DMS79 treated with DMSO at 0.1 percent for 48 hours (cell line): Measurements from ENCODE around the gene KHDC1.
"Not testable (repeated sequence)": the region's sequence is repeated elsewhere in the genome, so short reads cannot be mapped to it uniquely, and the experiment has no call there.

Experiments
- DNase-seq: peaks from one replicate; lab custom pipeline; 2025; lab: John Stamatoyannopoulos, UW

The KHDC1 gene

DNA sequence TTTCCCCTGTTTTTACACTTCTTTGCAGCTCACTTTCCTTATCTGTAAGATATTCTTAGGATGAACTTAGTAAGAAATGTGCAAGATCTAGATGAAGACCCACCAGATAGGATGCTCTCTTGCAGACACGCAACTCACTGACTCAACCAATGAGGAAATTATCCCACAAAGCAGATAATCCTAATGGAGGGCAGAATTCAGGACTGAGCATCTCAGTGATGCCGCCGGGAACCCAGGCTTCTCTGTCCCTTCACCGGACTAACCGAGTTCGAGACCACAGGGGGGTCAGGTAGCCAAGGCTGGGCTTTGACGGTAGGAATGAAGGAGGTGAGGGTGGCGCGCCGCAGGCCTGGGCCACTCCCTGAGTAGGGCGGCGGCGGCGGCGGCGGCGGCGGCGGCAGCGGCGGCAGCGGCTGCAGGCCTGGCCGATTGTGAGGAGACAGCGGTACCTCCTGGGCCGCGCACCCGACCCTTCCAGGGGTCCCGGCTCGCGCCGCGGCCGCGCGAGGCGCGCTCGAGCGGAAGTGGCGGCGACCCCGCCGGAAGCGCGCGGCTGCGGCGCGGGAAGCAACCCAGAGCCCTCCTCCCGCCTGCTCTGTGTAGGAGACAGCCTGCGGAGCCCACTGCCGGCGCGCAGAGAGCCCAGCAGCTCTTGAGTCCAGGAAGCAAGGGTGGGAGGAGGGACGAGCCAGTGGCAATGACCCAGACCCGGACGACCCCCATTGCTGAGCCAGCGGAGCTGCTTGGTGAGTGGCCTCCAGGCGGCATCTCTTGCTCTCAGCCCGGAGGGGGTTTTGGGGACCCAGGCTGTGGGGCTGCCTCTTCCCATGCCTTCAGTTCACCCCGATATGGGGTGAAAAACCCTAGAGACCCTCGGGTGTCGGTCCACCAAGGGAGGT is at the start of gene KHDC1:
Gene KHDC1 (minus strand): TSS at position 526 of the 899 bp plus-strand sequence. CDS start 20,679 bp downstream, outside the sequence.
- peak; percentile 48 for DNase-seq

DNA sequence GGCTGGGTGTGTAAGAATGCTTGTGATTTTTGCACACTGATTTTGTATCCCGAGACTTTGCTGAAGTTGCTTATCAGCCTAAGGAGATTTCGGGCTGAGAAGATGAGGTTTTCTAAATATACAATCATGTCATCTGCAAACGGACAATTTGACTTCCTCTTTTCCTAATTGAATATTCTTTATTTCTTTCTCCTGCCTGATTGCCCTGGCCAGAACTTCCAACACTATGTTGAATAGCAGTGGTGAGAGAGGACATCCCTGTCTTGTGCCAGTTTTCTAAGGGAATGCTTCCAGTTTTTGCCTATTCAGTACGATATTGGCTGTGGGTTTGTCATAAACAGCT is 47.5 kb upstream of the KHDC1 start:
- DNase-seq, result not testable (repeated sequence)

GRCh38 chr6:73309785-73310502 is 46.9 kb upstream of the KHDC1 start:
- DNase-seq, result peak; percentile 71

DNA sequence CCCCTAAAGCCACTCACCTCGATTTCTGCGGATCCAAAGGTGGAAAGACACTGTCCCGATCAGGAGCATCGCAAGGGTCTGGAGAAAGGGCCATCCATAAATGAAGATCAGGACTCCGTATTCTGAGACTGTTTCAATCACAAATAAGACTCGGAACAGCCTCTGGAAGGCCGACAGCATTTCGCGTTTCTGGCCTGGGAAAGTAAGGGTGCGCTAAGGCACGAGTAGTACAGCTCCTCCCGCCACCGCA is 46.5 kb upstream of the KHDC1 start:
- no peak for DNase-seq

- peak; percentile 76 for DNase-seq
Observed at GRCh38 chr6:73308712-73309534, 45.9 kb upstream of the KHDC1 start.

DNA sequence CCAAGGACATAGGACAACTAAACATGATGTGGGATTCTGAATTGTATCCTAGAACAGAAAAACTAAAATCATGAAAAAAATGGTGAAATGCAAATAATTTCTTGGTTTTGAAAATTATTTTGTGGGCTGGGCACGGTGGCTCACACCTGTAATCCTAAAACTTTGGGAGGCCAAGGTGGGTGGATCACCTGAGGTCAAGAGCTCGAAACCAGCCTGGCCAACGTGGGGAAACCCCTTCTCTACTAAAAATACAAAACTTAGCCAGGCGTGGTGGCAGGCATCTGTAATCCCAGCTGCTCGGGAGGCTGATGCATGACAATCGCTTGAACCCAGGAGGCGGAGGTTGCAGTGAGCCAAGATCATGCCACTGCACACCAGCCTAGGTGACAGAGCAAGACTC is 40.8 kb upstream of the KHDC1 start:
- DNase-seq, result not testable (repeated sequence)

GRCh38 chr6:73302339-73302738 is 39.3 kb upstream of the KHDC1 start:
- no peak for DNase-seq

GRCh38 chr6:73299151-73299971 is 36.4 kb upstream of the KHDC1 start:
- no peak for DNase-seq

GRCh38 chr6:73293331-73293730 is 30.3 kb upstream of the KHDC1 start:
- no peak for DNase-seq

DNA sequence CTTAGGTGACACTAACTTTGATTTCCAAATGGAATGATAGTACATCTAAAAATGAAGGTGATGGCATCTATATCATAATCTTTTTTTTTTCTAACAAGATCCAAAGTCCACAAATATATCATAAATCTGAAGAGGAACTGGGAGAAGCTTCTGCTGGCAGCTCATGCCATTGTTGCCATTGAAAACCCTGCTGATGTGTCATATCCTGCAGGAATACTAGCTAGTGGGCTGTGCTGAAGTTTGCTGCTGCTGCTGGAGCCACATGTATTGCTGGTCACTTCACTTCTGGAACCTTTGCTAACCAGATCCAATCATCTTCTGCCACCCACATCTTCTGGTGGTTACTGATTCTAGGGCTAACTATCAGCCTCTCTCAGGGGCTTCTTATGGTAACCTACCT is 27.4 kb upstream of the KHDC1 start:
- no peak for DNase-seq

DNA sequence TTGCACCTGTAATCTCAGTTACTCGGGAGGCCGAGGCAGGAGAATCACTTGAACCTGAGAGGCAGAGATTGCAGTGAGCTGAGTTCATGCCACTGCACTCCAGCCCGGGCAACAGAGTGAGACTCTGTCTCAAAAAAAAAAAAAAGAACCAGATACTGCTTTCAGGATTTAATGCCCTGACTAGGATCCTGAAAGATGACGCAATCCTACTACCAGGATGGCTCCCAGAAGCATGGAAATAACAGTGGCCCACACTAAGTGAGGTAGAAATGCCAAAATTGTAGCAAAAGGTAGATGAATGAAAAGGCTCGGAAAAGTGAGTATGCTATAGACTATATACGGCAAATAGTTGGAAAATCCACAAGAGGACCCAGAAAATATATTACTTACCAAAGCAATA is 23.8 kb upstream of the KHDC1 start:
- no peak for DNase-seq

DNA sequence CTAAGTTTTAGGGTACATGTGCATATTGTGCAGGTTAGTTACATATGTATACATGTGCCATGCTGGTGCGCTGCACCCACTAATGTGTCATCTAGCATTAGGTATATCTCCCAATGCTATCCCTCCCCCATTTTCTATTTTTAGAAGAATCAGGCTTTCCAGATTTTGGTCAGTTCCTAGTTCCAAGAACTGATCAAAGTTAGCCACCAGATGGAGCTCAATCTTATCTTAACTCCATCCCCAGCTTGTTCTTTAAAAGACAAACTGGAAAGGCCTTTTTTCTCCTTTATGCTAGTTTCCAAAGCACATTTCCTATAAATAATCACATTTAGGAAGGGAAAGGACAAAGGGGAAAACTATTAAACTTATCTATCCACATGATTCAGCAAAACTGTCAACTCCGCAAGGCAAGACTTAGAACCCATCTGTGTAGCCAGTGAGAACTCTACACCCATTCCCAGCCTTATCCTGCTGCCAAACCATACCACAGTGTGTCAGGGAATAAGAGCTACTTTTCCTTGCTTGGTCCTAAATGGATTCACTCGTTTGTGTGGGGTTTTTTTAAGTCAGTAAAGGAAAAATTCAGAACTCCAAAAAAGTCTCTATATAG is 22.8 kb upstream of the KHDC1 start:
- DNase-seq, result no peak

DNA sequence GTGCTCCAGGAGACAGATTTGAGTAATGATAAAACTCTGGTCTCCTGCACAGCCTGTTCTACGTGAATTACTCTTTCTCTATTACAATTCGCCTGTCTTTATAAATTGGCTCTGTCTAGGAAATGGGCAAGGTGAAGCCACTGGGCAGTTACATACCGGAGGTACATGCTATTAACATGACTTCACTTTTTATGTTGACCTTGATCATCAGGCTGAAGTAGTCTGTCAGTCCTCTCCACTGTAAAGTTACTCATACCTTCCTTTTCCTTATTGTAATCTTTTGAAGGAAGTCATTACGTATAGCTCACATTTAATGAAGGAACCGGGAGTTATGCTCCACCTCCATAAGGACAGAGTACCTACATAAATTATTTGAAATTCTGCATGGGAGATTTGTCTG is 19.9 kb upstream of the KHDC1 start:
- no peak for DNase-seq

DNA sequence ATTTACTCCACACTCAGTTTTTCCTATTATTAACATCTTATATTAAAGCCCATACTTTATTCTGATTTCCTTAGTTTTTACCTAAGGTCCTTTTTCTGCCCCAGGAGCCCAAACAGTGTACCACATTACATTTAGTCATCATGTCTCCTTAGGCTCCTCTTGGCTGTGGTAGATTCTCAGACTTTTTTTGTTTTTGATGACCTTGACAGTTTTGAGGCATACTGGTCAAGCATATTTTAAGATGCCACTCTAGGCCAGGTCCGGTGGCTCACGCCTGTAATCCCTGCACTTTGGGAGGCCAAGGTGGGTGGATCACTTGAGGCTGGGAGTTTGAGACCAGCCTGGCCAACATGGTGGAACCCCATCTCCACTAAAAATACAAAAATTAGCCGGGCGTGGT is 18.7 kb upstream of the KHDC1 start:
- not testable (repeated sequence) for DNase-seq

DNA sequence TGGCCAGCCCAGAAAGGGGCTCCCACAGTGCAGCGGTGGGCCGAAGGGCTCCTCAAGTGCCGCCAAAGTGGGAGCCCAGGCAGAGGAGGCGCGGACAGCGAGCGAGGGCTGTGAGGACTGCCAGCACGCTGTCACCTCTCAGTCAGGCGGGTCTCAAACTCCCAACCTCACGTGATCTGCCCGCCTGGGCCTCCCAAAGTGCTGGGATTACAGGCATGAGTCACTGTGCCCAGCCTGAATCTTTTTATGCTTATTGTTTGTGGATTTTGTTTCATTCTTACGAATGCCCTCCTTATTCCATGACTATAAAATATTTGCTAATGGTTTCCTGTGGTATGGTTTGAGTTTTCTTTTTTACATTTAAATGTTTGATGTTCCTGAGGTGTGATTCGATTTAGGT is 6.3 kb upstream of the KHDC1 start:
- not testable (repeated sequence) for DNase-seq

- not testable (repeated sequence) for DNase-seq
Observed at GRCh38 chr6:73268896-73269295, 5.9 kb upstream of the KHDC1 start.

GRCh38 chr6:73264446-73264845 is 1.4 kb upstream of the KHDC1 start:
- DNase-seq, result no peak

DNA sequence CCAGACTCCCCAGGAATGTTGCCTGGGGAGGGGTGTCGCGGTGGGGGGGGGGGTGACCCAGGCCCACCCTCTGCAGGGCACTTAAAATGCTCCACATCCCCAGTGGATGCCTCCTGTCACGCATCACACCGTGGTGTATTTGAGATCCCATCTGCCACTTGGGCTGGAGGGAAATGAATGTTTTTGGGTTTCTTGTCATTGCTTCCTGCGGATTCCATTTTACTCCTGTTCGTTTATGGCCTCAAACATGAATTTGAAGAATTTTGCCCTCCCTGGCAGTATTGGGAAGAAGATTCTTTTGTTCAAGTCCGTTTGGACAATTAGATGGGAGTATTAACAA is 544 bp upstream of the KHDC1 start:
- DNase-seq, result no peak

DNA sequence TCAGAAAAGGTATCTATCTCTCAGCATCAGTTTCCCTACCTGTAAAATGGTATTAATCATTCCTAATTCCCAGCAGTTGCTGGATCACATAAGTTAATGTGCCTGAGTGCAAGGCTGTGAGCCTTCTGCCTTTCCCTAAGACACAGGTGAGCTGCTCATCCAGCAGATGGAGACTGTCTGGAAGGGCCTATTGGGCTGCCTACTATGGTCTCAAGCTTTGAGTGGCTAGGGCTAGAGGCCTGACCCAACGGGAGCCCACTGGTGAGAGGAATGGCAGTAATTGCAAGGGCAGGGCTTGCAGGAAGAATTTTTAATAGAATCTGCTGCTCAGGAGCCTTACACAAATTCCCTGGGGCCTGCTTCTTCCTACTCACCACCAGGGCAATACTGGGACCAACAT is 4.3 kb downstream of the KHDC1 start:
- no peak for DNase-seq

DNA sequence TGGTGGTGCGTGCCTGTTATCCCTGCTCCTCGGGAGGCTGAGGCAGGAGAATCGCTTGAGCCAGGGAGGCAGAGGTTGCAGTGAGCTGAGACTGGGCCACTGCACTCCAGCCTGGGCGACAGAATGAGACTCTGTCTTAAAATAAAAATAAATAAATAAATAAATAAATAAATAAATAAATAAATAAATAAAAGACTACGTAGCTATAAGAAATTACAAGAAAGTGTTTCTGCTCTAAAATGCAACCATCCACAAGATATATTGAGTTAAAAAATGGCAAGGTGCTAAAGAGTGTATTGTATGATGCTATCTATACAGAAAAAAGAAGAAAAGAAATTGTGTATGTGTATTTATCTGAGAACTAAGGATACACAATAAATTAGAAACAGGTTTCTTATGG is 8.7 kb downstream of the KHDC1 start:
- not testable (repeated sequence) for DNase-seq

DNA sequence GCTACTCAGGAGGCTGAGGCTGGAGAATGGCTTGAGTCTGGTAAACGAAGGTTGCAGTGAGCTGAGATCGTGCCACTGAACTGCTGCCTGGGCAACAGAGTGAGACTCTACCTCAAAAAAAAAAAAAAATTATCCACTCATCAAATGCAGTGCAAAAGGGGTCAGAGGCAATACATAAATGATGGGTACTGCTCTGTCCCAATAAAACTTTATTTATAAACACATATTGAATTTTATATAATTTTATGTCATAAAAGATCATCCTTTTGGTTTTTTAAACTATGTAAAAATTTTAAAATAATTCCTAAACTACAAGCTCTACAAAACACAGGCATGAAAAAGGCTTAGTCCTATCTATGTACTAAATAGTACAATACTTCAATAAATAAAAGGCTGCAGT is 10.3 kb downstream of the KHDC1 start:
- no peak for DNase-seq

DNA sequence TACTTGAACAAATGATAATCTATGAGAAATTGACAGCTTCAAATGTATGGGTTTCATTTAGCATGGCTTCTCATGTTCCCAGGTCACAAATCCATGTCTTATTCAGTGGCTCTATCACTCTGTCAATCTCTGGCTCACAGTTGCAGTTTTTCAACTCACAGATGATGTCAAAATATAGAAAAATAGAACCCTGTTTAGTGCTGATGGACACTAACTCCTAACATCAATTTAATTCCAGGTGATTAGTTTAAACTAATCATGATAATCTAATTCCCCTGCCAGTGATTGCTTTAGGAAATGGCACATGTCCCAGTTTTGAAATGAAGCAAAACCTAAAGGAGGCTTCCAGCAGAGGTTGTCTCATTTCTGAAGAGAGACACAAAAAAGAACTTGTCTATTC is 13.0 kb downstream of the KHDC1 start:
- peak; percentile 71 for DNase-seq
